ENCODE measurements around the gene HS6ST1.

DNA sequence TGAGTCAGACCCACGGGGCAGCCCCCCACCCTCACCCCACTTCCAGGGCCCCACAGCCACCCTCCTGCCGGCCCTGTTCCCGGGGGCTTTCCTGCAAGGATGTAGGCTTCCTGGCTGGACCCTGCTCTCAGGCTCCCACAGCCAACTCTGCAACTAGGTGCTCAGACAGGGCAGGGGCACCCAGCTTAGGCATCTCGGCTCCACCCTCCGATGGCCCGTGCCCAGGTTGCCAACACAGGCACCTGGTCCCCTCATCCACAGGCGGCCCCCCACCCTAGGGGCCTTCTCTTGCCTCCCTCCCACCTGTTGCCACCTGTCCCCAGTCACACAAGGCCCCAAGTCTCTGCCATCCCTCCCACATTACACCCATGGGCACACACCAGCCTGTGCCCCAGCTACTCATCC lies 34.6 kb downstream of the HS6ST1 start:
- TF ChIP-seq, protein P1, sequence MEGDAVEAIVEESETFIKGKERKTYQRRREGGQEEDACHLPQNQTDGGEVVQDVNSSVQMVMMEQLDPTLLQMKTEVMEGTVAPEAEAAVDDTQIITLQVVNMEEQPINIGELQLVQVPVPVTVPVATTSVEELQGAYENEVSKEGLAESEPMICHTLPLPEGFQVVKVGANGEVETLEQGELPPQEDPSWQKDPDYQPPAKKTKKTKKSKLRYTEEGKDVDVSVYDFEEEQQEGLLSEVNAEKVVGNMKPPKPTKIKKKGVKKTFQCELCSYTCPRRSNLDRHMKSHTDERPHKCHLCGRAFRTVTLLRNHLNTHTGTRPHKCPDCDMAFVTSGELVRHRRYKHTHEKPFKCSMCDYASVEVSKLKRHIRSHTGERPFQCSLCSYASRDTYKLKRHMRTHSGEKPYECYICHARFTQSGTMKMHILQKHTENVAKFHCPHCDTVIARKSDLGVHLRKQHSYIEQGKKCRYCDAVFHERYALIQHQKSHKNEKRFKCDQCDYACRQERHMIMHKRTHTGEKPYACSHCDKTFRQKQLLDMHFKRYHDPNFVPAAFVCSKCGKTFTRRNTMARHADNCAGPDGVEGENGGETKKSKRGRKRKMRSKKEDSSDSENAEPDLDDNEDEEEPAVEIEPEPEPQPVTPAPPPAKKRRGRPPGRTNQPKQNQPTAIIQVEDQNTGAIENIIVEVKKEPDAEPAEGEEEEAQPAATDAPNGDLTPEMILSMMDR (IDR thresholded peaks at IDR 0.05 in 4 of 5, conservative IDR thresholded peaks at IDR 0.05 in 1 of 5), result no peak
- TF ChIP-seq POLR2A (IDR thresholded peaks at IDR 0.05), result no peak
